ENCODE data around the gene FOXP1.

The FOXP1 gene

DNA sequence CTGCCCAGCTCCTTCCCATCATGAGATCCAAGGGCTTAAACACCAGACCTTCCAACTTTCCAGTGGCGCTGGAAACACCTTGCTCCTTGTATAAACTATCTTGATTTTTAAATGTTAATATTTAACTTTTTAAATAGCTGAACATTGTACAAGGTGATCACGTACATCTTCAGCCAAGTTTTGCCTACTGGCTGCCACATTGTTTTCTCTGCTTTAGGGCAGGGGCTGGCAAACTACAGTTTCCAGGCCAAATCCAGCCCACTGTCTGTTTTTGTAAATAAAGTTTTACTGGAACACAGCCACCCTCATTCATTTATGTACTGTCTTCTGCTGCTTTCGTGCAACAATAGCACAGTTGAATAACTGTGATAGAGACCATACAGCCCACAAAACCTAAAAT lies 27.6 kb upstream of the FOXP1 start:
- H3K36me3 ChIP-seq (ENCODE audit: control insufficient read depth, insufficient read depth, low read length) = no peaks in the 10 kb centered on the region
- no peak for TF ChIP-seq CTCF (IDR thresholded peaks at IDR 0.05; ENCODE audit: insufficient read depth, low read length, poor library complexity, severe bottlenecking)
- no peak for DNase-seq (ENCODE audit: extremely low read depth, insufficient read length)
- no peak overlapping the region for H3K4me3 ChIP-seq (replicated peaks; ENCODE audit: low read depth, low read length)
- no peaks in the 10 kb centered on the region for H3K27me3 ChIP-seq (replicated peaks; ENCODE audit: control insufficient read depth, insufficient read depth, low read length)

DNA sequence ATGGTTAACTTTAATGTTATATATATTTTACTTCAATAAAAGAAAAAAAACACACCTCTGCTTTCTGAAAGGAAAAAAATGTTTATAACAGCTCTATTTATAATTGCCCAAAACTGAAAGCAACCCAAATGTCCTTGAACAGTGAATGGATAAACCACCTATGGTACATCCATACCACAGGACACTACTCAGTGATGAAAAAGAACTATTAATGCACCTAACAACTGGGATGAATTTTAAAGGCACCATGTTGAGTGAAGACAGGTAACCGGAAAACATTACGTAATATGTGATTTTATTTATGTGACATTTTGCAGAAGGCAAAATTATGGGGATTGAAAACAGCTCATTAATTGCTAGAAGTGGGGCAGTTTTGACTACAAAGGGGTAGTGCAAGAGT lies 23.8 kb upstream of the FOXP1 start:
- Histone ChIP-seq H3K27me3 (replicated peaks; ENCODE audit: control insufficient read depth, insufficient read depth, low read length) (no peaks in the 10 kb centered on the region), H3K36me3 (ENCODE audit: control insufficient read depth, insufficient read depth, low read length) (no peaks in the 10 kb centered on the region), H3K4me3 (replicated peaks; ENCODE audit: low read depth, low read length) (no peak overlapping the region)
- no peak for TF ChIP-seq CTCF (IDR thresholded peaks at IDR 0.05; ENCODE audit: insufficient read depth, low read length, poor library complexity, severe bottlenecking)
- DNase-seq (ENCODE audit: extremely low read depth, insufficient read length) = no peak

DNA sequence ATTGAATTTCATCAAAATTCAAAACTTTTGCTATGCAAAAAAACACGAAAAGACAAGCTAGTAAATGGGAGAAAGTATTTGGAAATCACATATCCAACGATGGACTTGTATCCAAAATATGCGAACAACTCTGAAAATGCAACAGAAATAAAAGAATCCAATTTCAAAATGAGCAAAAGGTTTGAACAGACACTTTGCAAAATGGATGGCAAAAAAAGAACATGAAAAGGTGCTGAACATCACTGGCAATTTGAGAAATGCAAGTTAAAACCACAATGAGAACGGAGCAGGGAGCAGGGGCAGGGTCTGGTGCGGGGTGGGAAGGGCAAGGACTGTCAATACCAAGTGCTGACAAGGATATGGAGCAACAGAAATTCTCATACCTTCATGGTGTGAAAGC lies 23.1 kb upstream of the FOXP1 start:
- no peak for DNase-seq (ENCODE audit: extremely low read depth, insufficient read length)
- Histone ChIP-seq H3K27me3 (replicated peaks; ENCODE audit: control insufficient read depth, insufficient read depth, low read length) (no peaks in the 10 kb centered on the region), H3K36me3 (ENCODE audit: control insufficient read depth, insufficient read depth, low read length) (no peaks in the 10 kb centered on the region), H3K4me3 (replicated peaks; ENCODE audit: low read depth, low read length) (no peak overlapping the region)
- no peak for TF ChIP-seq CTCF (IDR thresholded peaks at IDR 0.05; ENCODE audit: insufficient read depth, low read length, poor library complexity, severe bottlenecking)

DNA sequence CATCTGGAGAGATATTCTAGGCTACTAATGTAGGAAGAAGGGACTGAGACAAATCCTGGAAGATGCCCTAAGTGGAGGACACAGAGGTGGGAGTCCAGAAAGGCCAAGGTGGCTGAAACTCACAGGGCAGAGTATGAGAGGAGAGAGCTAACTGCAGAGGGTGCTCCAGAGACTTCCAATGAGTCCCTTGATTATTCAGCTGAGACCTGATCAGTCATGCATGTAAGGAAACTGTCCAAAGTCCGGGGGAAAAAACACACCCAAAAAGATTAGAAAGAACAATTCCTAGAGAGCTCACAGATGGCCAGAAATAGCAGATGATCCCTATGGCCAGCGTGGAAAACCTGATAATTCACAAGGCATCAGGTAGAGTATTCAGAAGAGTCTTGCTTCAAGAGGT lies 18.7 kb upstream of the FOXP1 start:
- no peak for DNase-seq (ENCODE audit: extremely low read depth, insufficient read length)

DNA sequence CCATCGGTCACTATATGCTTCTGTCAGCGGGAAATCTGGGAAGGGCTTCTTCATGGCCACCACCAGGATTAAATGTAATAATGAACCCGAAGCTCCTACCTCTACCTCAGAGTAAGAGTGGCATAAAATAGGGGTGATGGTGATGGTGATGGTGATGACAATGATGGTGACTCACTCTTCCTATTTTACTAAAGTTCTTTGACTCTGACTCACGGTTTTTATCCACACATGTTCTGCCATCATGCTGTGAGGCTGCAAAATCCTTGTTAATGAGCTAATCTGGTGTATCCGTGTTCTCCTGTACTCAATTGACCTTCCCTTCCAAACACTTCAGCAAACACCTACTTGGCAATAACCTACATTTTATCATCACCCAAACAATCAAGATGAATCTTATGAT lies 18.3 kb upstream of the FOXP1 start:
- Histone ChIP-seq H3K4me3 (replicated peaks; ENCODE audit: low read depth, low read length) (no peak overlapping the region), H3K36me3 (ENCODE audit: control insufficient read depth, insufficient read depth, low read length) (no peaks in the 10 kb centered on the region), H3K27me3 (replicated peaks; ENCODE audit: control insufficient read depth, insufficient read depth, low read length) (no peaks in the 10 kb centered on the region)
- no peak for DNase-seq (ENCODE audit: extremely low read depth, insufficient read length)
- no peak for TF ChIP-seq CTCF (IDR thresholded peaks at IDR 0.05; ENCODE audit: insufficient read depth, low read length, poor library complexity, severe bottlenecking)

More for the DNA sequence above, 18.7 kb upstream of the FOXP1 start:
- no peaks in the 10 kb centered on the region for H3K27me3 ChIP-seq (replicated peaks; ENCODE audit: control insufficient read depth, insufficient read depth, low read length)
- no peak for TF ChIP-seq CTCF (IDR thresholded peaks at IDR 0.05; ENCODE audit: insufficient read depth, low read length, poor library complexity, severe bottlenecking)
- no peaks in the 10 kb centered on the region for H3K36me3 ChIP-seq (ENCODE audit: control insufficient read depth, insufficient read depth, low read length)
- no peak overlapping the region for H3K4me3 ChIP-seq (replicated peaks; ENCODE audit: low read depth, low read length)

DNA sequence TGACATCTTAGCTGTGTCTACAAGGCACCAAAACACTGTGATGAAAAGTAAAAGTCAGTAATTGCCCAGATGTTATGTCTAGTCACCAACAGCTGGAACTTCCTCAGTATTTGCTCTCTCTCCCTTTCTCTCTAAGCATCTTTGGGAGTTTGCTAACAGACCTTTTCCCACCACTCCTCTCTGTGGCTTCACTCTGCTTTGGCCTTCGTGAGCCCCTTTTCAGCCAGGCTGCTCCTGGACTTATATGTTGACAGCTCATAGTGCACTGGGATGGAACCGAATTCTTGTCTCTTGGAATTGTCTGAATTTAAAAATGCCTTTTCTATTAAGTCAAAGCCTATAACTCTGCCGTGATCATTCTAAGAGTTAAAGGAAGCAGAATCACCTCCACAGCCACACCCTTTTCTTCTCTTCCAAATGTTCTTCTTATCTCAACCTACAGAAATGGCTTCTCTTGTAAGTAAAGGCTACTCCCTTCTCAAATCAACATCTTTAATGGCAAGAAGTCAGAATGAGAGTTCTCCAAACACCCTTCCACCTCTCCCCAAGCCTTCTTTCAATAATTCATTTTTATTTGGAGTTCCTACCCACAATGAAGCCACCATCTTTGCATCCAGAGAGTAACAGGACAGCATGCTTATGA lies 17.2 kb upstream of the FOXP1 start:
- DNase-seq (ENCODE audit: extremely low read depth, insufficient read length) = no peak
- no peak for TF ChIP-seq CTCF (IDR thresholded peaks at IDR 0.05; ENCODE audit: insufficient read depth, low read length, poor library complexity, severe bottlenecking)
- H3K36me3 ChIP-seq (ENCODE audit: control insufficient read depth, insufficient read depth, low read length) = no peaks in the 10 kb centered on the region
- no peak overlapping the region for H3K4me3 ChIP-seq (replicated peaks; ENCODE audit: low read depth, low read length)
- no peaks in the 10 kb centered on the region for H3K27me3 ChIP-seq (replicated peaks; ENCODE audit: control insufficient read depth, insufficient read depth, low read length)
